HepG2 (cell line): ENCODE data around the gene RRAS. TPM values are rescaled to one million over a fixed set of nuclear protein-coding genes. Genes with fewer than 3 reads are reported as not detected.

Source experiments
- ADNP ChIP-seq: sonication (generic); formaldehyde crosslinking; IDR thresholded peaks from 2 replicates; pipeline ENCODE4 v1.4.0; 2020; ENCODE audit warnings: missing genetic modification reagents
- E2F1 ChIP-seq: sonication (generic); formaldehyde crosslinking; IDR thresholded peaks from 2 replicates; pipeline ENCODE4 v1.5.0; 2020; ENCODE audit warnings: missing genetic modification reagents
- KLF15 ChIP-seq: sonication (generic); formaldehyde crosslinking; IDR thresholded peaks from 2 replicates; pipeline ENCODE4 v1.8.1; 2023; ENCODE audit warnings: borderline replicate concordance, mild to moderate bottlenecking, inconsistent platforms, missing genetic modification reagents, mixed read lengths
- MEIS2 ChIP-seq: sonication (generic); formaldehyde crosslinking; IDR thresholded peaks from 2 replicates; pipeline ENCODE4 v1.9.0; 2021; ENCODE audit warnings: mild to moderate bottlenecking, missing genetic modification reagents
- POLR2AphosphoS2 ChIP-seq: IDR thresholded peaks from 2 replicates; pipeline ENCODE4 v1.6.1; 2011; ENCODE audit warnings: low read depth, low read length, improper control_type of control experiment
- SATB2 ChIP-seq: sonication (generic); formaldehyde crosslinking; IDR thresholded peaks from 2 replicates; pipeline ENCODE4 v1.5.0; 2020; ENCODE audit warnings: missing genetic modification reagents
- SCMH1 ChIP-seq: sonication (generic); formaldehyde crosslinking; IDR thresholded peaks from 2 replicates; pipeline ENCODE4 v1.9.0; 2021; ENCODE audit warnings: missing genetic modification reagents, mild to moderate bottlenecking, borderline replicate concordance
- TAF15 ChIP-seq: fragments of 200-400 bp; formaldehyde crosslinking; IDR thresholded peaks from one replicate; pipeline ENCODE4 v1.6.1; 2018; ENCODE audit warnings: mild to moderate bottlenecking, low read depth, low read length; ENCODE audit not compliant: poor library complexity, severe bottlenecking
- TFDP1 ChIP-seq: IDR thresholded peaks from 2 replicates; pipeline ENCODE4 v1.6.1; 2016; ENCODE audit warnings: missing compliant biosample characterization, missing genetic modification reagents, borderline replicate concordance
- XRCC5 ChIP-seq: fragments of 200-400 bp; formaldehyde crosslinking; optimal IDR thresholded peaks from 2 replicates; pipeline ENCODE3; 2017; ENCODE audit warnings: mild to moderate bottlenecking, low read length
- ZFAT ChIP-seq: sonication (generic); formaldehyde crosslinking; conservative IDR thresholded peaks from 2 replicates; pipeline ENCODE4 v1.8.1; 2023; ENCODE audit warnings: missing genetic modification reagents, inconsistent platforms
- ZFYVE20 ChIP-seq: sonication (generic); formaldehyde crosslinking; IDR thresholded peaks from 2 replicates; pipeline ENCODE4 v1.8.0; 2023; ENCODE audit warnings: low read depth, mild to moderate bottlenecking, moderate library complexity, missing genetic modification reagents, borderline replicate concordance
- ZNF101 ChIP-seq: sonication (generic); formaldehyde crosslinking; IDR thresholded peaks from 2 replicates; pipeline ENCODE4 v1.4.0; 2020; ENCODE audit warnings: mild to moderate bottlenecking, low read depth, missing genetic modification reagents, borderline replicate concordance
- ZNF256 ChIP-seq: sonication (generic); formaldehyde crosslinking; conservative IDR thresholded peaks from 2 replicates; pipeline ENCODE4 v1.4.0; 2020; ENCODE audit warnings: missing genetic modification reagents
- ZNF263 ChIP-seq: sonication (generic); formaldehyde crosslinking; IDR thresholded peaks from 2 replicates; pipeline ENCODE4 v1.4.0; 2020; ENCODE audit warnings: missing genetic modification reagents
- ZNF451 ChIP-seq: sonication (generic); formaldehyde crosslinking; IDR thresholded peaks from 2 replicates; pipeline ENCODE4 v1.5.0; 2020; ENCODE audit warnings: mild to moderate bottlenecking, missing genetic modification reagents
- ZNF496 ChIP-seq: sonication (generic); formaldehyde crosslinking; IDR thresholded peaks from 2 replicates; pipeline ENCODE4 v1.8.1; 2023; ENCODE audit warnings: mild to moderate bottlenecking, moderate library complexity, missing genetic modification reagents; ENCODE audit not compliant: insufficient replicate concordance
- ZNF501 ChIP-seq: sonication (generic); formaldehyde crosslinking; IDR thresholded peaks from 2 replicates; pipeline ENCODE4 v1.5.1; 2020; ENCODE audit warnings: mild to moderate bottlenecking, moderate library complexity, missing genetic modification reagents
- ZNF557 ChIP-seq: sonication (generic); formaldehyde crosslinking; IDR thresholded peaks from 2 replicates; pipeline ENCODE4 v1.4.0; 2020; ENCODE audit warnings: missing genetic modification reagents
- polyA plus RNA-seq, 8 experiments: library from polyadenylated mRNA; depleted of rRNA in 3 of 8; stranded (reverse) in 7 of 8; unstranded in 1 of 8; fragments of >200 nt; fragmentation: Illumina TruSeq in 4 of 8; extraction: Trizol in 4 of 8; gene quantifications; 2 replicates each; pipeline versions ENCODE4 v1.2.1 to v1.2.3, GENCODE V29; 2011 to 2016; ENCODE audit warnings: low read depth in 4 of 8, missing spikeins in 1 of 8, mixed read lengths in 1 of 8; ENCODE audit not compliant: insufficient read depth in 1 of 8
- total RNA-seq, 5 experiments: library from RNA; depleted of rRNA; stranded (reverse); fragments of >200 nt; fragmentation: Illumina TruSeq; extraction: Trizol; gene quantifications; 2 replicates each; pipeline ENCODE4 v1.2.3, GENCODE V29; 2016; ENCODE audit warnings: low read depth in 1 of 5
- TF ChIP-seq, protein P1 (sequence below), 2 experiments: sonication (generic) in 1 of 2; formaldehyde crosslinking in 1 of 2; IDR thresholded peaks; 2 replicates each; pipeline versions ENCODE4 v1.4.0 to v1.6.1; 2018 to 2020; ENCODE audit warnings: missing genetic modification reagents in 2 of 2, borderline replicate concordance in 1 of 2, low read depth in 1 of 2, mild to moderate bottlenecking in 1 of 2, missing biosample characterization in 1 of 2
- TF ChIP-seq, protein P2 (sequence below): sonication (generic); formaldehyde crosslinking; IDR thresholded peaks from 2 replicates; pipeline ENCODE4 v1.9.0; 2021; ENCODE audit warnings: missing genetic modification reagents, mild to moderate bottlenecking, borderline replicate concordance
- TF ChIP-seq, protein P3 (sequence below): sonication (generic); formaldehyde crosslinking; IDR thresholded peaks from 2 replicates; pipeline ENCODE4 v1.4.0; 2020; ENCODE audit warnings: missing genetic modification reagents

The RRAS gene
- total and polyA plus RNA-seq, 2 of the 13 experiments (the other 11 are each of a cell fraction or from before 2014, with no cell fraction given), result 1.5 to 12.0 TPM

- TF ChIP-seq ZFYVE20 (no peak), ZNF101 (CRISPR knock-in tag) (no peak), ZNF451 (CRISPR knock-in tag) (no peak), ZNF256 (CRISPR knock-in tag) (0 out of 2 replicates have a peak, but pooled peaks have one; percentile 13), POLR2AphosphoS2 (no peak), ADNP (CRISPR knock-in tag) (no peak), SATB2 (no peak), E2F1 (CRISPR knock-in tag) (peak; percentile 69; the same call in 1 of the 2 replicates), ZNF496 (CRISPR knock-in tag) (no peak), MEIS2 (CRISPR knock-in tag) (0 out of 2 replicates have a peak, but pooled peaks have one; percentile 30), KLF15 (CRISPR knock-in tag) (no peak), ZNF557 (CRISPR knock-in tag) (no peak), SCMH1 (CRISPR knock-in tag) (no peak), ZFAT (CRISPR knock-in tag) (peak; percentile 36; the same call in 1 of the 2 replicates), XRCC5 (peak; percentile 37), ZNF501 (CRISPR knock-in tag) (peak; percentile 60), ZNF263 (CRISPR knock-in tag) (0 out of 2 replicates have a peak, but pooled peaks have one; percentile 8), TAF15 (peak; percentile 64), TFDP1 (peak; percentile 90)
- TF ChIP-seq, protein P1, sequence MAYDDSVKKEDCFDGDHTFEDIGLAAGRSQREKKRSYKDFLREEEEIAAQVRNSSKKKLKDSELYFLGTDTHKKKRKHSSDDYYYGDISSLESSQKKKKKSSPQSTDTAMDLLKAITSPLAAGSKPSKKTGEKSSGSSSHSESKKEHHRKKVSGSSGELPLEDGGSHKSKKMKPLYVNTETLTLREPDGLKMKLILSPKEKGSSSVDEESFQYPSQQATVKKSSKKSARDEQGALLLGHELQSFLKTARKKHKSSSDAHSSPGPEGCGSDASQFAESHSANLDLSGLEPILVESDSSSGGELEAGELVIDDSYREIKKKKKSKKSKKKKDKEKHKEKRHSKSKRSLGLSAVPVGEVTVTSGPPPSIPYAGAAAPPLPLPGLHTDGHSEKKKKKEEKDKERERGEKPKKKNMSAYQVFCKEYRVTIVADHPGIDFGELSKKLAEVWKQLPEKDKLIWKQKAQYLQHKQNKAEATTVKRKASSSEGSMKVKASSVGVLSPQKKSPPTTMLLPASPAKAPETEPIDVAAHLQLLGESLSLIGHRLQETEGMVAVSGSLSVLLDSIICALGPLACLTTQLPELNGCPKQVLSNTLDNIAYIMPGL (CRISPR knock-in tag; IDR thresholded peaks at IDR 0.05; ENCODE audit: borderline replicate concordance in 1 of 2, low read depth in 1 of 2), result peak; percentile 56 to 60; a peak in 2 of 4 replicates
- TF ChIP-seq, protein P2, sequence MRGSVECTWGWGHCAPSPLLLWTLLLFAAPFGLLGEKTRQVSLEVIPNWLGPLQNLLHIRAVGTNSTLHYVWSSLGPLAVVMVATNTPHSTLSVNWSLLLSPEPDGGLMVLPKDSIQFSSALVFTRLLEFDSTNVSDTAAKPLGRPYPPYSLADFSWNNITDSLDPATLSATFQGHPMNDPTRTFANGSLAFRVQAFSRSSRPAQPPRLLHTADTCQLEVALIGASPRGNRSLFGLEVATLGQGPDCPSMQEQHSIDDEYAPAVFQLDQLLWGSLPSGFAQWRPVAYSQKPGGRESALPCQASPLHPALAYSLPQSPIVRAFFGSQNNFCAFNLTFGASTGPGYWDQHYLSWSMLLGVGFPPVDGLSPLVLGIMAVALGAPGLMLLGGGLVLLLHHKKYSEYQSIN, result no peak
- TF ChIP-seq, protein P3, sequence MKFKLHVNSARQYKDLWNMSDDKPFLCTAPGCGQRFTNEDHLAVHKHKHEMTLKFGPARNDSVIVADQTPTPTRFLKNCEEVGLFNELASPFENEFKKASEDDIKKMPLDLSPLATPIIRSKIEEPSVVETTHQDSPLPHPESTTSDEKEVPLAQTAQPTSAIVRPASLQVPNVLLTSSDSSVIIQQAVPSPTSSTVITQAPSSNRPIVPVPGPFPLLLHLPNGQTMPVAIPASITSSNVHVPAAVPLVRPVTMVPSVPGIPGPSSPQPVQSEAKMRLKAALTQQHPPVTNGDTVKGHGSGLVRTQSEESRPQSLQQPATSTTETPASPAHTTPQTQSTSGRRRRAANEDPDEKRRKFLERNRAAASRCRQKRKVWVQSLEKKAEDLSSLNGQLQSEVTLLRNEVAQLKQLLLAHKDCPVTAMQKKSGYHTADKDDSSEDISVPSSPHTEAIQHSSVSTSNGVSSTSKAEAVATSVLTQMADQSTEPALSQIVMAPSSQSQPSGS (CRISPR knock-in tag), result no peak
These were observed 25.6 kb upstream of the RRAS start, which contains the start of the genes BCL2L12 and IRF3 (continued) for GRCh38 chr19:49665351-49666119.
